ENCODE results near the gene BLNK. TPM values are rescaled to one million over a fixed set of nuclear protein-coding genes. Genes with fewer than 3 reads are reported as not detected.

Gene BLNK
- total RNA-seq, 1 donor from 2014 or later, result not detected

GRCh38 chr10:96264938-96265337, 6.4 kb downstream of the BLNK start:
- Mint-ChIP-seq H3K36me3 (ENCODE audit: low read depth, unreplicated experiment) (no peaks in the 10 kb centered on the region), H3K4me1 (ENCODE audit: unreplicated experiment) (no peaks in the 10 kb centered on the region), H3K4me3 (ENCODE audit: unreplicated experiment) (no peak overlapping the region), H3K27me3 (ENCODE audit: unreplicated experiment) (peaks cover 1% of the 10 kb centered on the region), H3K27ac (ENCODE audit: unreplicated experiment) (no peak overlapping the region), H3K9me3 (ENCODE audit: unreplicated experiment) (no peaks in the 10 kb centered on the region)
- DNase-seq (ENCODE audit: low spot score), result no peak
- TF ChIP-seq CTCF (IDR thresholded peaks at IDR 0.05; ENCODE audit: unreplicated experiment), result no peak

GRCh38 chr10:96263669-96264068, 7.7 kb downstream of the BLNK start:
- H3K36me3 Mint-ChIP-seq (ENCODE audit: low read depth, unreplicated experiment), result no peaks in the 10 kb centered on the region
- no peak overlapping the region for H3K4me3 Mint-ChIP-seq (ENCODE audit: unreplicated experiment)
- DNase-seq (ENCODE audit: low spot score), result no peak
- no peak overlapping the region for H3K27ac Mint-ChIP-seq (ENCODE audit: unreplicated experiment)
- peaks cover 4% of the 10 kb centered on the region for H3K4me1 Mint-ChIP-seq (ENCODE audit: unreplicated experiment)
- H3K9me3 Mint-ChIP-seq (ENCODE audit: unreplicated experiment), result no peaks in the 10 kb centered on the region
- TF ChIP-seq CTCF (IDR thresholded peaks at IDR 0.05; ENCODE audit: unreplicated experiment), result no peak
- no peaks in the 10 kb centered on the region for H3K27me3 Mint-ChIP-seq (ENCODE audit: unreplicated experiment)

GRCh38 chr10:96263176-96263575, 8.2 kb downstream of the BLNK start:
- Mint-ChIP-seq H3K4me3 (ENCODE audit: unreplicated experiment) (no peak overlapping the region), H3K27me3 (ENCODE audit: unreplicated experiment) (no peaks in the 10 kb centered on the region), H3K4me1 (ENCODE audit: unreplicated experiment) (peaks cover 5% of the 10 kb centered on the region), H3K27ac (ENCODE audit: unreplicated experiment) (no peak overlapping the region), H3K36me3 (ENCODE audit: low read depth, unreplicated experiment) (no peaks in the 10 kb centered on the region), H3K9me3 (ENCODE audit: unreplicated experiment) (no peaks in the 10 kb centered on the region)
- DNase-seq (ENCODE audit: low spot score), result no peak
- no peak for TF ChIP-seq CTCF (IDR thresholded peaks at IDR 0.05; ENCODE audit: unreplicated experiment)

- Mint-ChIP-seq H3K27ac (ENCODE audit: unreplicated experiment) (no peak overlapping the region), H3K36me3 (ENCODE audit: low read depth, unreplicated experiment) (no peaks in the 10 kb centered on the region), H3K9me3 (ENCODE audit: unreplicated experiment) (no peaks in the 10 kb centered on the region), H3K4me1 (ENCODE audit: unreplicated experiment) (peaks cover 9% of the 10 kb centered on the region), H3K27me3 (ENCODE audit: unreplicated experiment) (peaks cover 4% of the 10 kb centered on the region), H3K4me3 (ENCODE audit: unreplicated experiment) (no peak overlapping the region)
- DNase-seq (ENCODE audit: low spot score), result no peak
- TF ChIP-seq CTCF (IDR thresholded peaks at IDR 0.05; ENCODE audit: unreplicated experiment), result no peak
Measured at GRCh38 chr10:96261930-96262329, 9.4 kb downstream of the BLNK start.

- Mint-ChIP-seq H3K4me3 (ENCODE audit: unreplicated experiment) (no peak overlapping the region), H3K9me3 (ENCODE audit: unreplicated experiment) (no peaks in the 10 kb centered on the region), H3K4me1 (ENCODE audit: unreplicated experiment) (peaks cover 9% of the 10 kb centered on the region), H3K27ac (ENCODE audit: unreplicated experiment) (no peak overlapping the region), H3K27me3 (ENCODE audit: unreplicated experiment) (peaks cover 4% of the 10 kb centered on the region), H3K36me3 (ENCODE audit: low read depth, unreplicated experiment) (no peaks in the 10 kb centered on the region)
- no peak for TF ChIP-seq CTCF (IDR thresholded peaks at IDR 0.05; ENCODE audit: unreplicated experiment)
- DNase-seq (ENCODE audit: low spot score), result no peak
Measured at GRCh38 chr10:96261132-96261531, 10.2 kb downstream of the BLNK start.
